ENCODE measurements around the gene PPIL6.

GRCh38 chr6:109359248-109359647, 81.2 kb downstream of the PPIL6 start:
- TF ChIP-seq CTCF (IDR thresholded peaks at IDR 0.05; ENCODE audit: low read depth, low read length, missing input control), result no peak
- TF ChIP-seq RAD21 (IDR thresholded peaks at IDR 0.05), result no peak
- no peak for TF ChIP-seq EGR1 (IDR thresholded peaks at IDR 0.05; ENCODE audit: low read depth in 2 of 2)
- no peak for TF ChIP-seq NR2F2 (IDR thresholded peaks at IDR 0.05)
- no peak for TF ChIP-seq SP1 (IDR thresholded peaks at IDR 0.05)
- TF ChIP-seq TAF1 (conservative IDR thresholded peaks at IDR 0.05), result no peak
- no peak for TF ChIP-seq YY1 (IDR thresholded peaks at IDR 0.05)
